A673 (cell line): ENCODE measurements around the gene TPM4. TPM values are rescaled to one million over a fixed set of nuclear protein-coding genes. Genes with fewer than 3 reads are reported as not detected.

Source experiments
- BruUV-seq: library from RNA; stranded (reverse); fragments of 400-500 nt; replicated peaks from 2 replicates; lab custom pipeline; 2021; lab: Mats Ljungman, UMichigan
- CTCF ChIA-PET: fragments of 300-600 bp; sonication (Branson Sonifier 250); formaldehyde crosslinking; loops from one replicate; lab custom pipeline; 2022; ENCODE audit warnings: antibody characterized with exemption; lab: Charles Lee
- POLR2A ChIA-PET: fragments of 300-600 bp; sonication (Branson Sonifier 250); formaldehyde crosslinking; loops from one replicate; lab custom pipeline; 2022; ENCODE audit warnings: antibody characterized with exemption; ENCODE audit not compliant: low non-redundant PET; lab: Charles Lee
- DNase-seq: peaks from one replicate; pipeline ENCODE4 v3.0.0-alpha.2; 2015; ENCODE audit warnings: low spot score
- H3K27ac ChIP-seq: fragments of 200-600 bp; sonication (generic); 2 replicates; pipeline ENCODE4 v1.5.1; 2016; ENCODE audit warnings: mixed run types, low read depth, mild to moderate bottlenecking, mixed read lengths, antibody characterized with exemption, low read length; ENCODE audit not compliant: poor library complexity, severe bottlenecking
- H3K27me3 ChIP-seq: fragments of 200-600 bp; sonication (generic); replicated peaks from 2 replicates; pipeline ENCODE4 v1.6.1; 2017; ENCODE audit warnings: mixed run types, low read depth, mild to moderate bottlenecking, mixed read lengths, antibody characterized with exemption, low read length; ENCODE audit not compliant: insufficient read depth, poor library complexity
- H3K36me3 ChIP-seq: fragments of 200-600 bp; sonication (generic); 2 replicates; pipeline ENCODE4 v1.6.1; 2016; ENCODE audit warnings: mixed run types, mild to moderate bottlenecking, mixed read lengths, antibody characterized with exemption, low read length; ENCODE audit not compliant: insufficient read depth, poor library complexity, severe bottlenecking
- H3K4me1 ChIP-seq: fragments of 200-600 bp; sonication (generic); 2 replicates; pipeline ENCODE4 v1.6.1; 2017; ENCODE audit warnings: mixed run types, mild to moderate bottlenecking, mixed read lengths, antibody characterized with exemption, low read length; ENCODE audit not compliant: insufficient read depth, poor library complexity, severe bottlenecking
- H3K4me3 ChIP-seq: fragments of 200-600 bp; sonication (generic); 2 replicates; pipeline ENCODE4 v1.5.1; 2016; ENCODE audit warnings: low read depth, mixed run types, mild to moderate bottlenecking, mixed read lengths, low read length; ENCODE audit not compliant: poor library complexity, severe bottlenecking
- H3K9me3 ChIP-seq: fragments of 200-600 bp; sonication (generic); 2 replicates; pipeline ENCODE4 v1.6.1; 2016; ENCODE audit warnings: mixed run types, low read depth, mild to moderate bottlenecking, mixed read lengths, antibody characterized with exemption, low read length; ENCODE audit not compliant: poor library complexity, severe bottlenecking
- CTCF ChIP-seq: fragments of 300-800, 200-600 bp; sonication (generic); conservative IDR thresholded peaks from 2 replicates; pipeline ENCODE4 v1.5.1; 2017; ENCODE audit warnings: low read depth, mild to moderate bottlenecking, antibody characterized with exemption, low read length, moderate library complexity, mixed read lengths
- EZH2 ChIP-seq: fragments of 200-600 bp; sonication (generic); IDR thresholded peaks from 2 replicates; pipeline ENCODE4 v1.6.1; 2017; ENCODE audit warnings: borderline replicate concordance, low read depth, mild to moderate bottlenecking, mixed read lengths, antibody characterized with exemption, low read length; ENCODE audit not compliant: poor library complexity, severe bottlenecking
- intact Hi-C: fragments of 100-400 bp; cut with micrococcal nuclease; formaldehyde crosslinking; loops from one replicate; pipeline ENCODE4 v1.10.0; 2022; ENCODE audit not compliant: unreplicated experiment
- total RNA-seq: library from RNA; stranded (reverse); gene quantifications from 2 replicates; pipeline ENCODE4 v1.2.3, GENCODE V29; 2021

TPM4 gene
- total RNA-seq, 1 experiment from 2014 or later, result 476 TPM

GRCh38 chr19:16030964-16031871 is 45.1 kb upstream of the TPM4 start:
- TF ChIP-seq CTCF, result no peak
- no peak for TF ChIP-seq EZH2
- ChIA-PET CTCF (no interaction called here), POLR2A (no interaction called here)
- no TSS peak for BruUV-seq
- Histone ChIP-seq H3K27me3 (peaks cover 9% of the 10 kb centered on the region), H3K4me3 (no peak overlapping the region), H3K4me1 (no peaks in the 10 kb centered on the region), H3K9me3 (no peaks in the 10 kb centered on the region), H3K27ac (no peak overlapping the region), H3K36me3 (no peaks in the 10 kb centered on the region)
- intact Hi-C loops, result no loop called here
- DNase-seq, result no peak

- ChIA-PET CTCF (no interaction called here), POLR2A (no interaction called here)
- Histone ChIP-seq H3K36me3 (no peaks in the 10 kb centered on the region), H3K4me3 (no peak overlapping the region), H3K4me1 (no peaks in the 10 kb centered on the region), H3K27me3 (peaks cover 8% of the 10 kb centered on the region), H3K27ac (no peak overlapping the region), H3K9me3 (no peaks in the 10 kb centered on the region)
- no peak for DNase-seq
- intact Hi-C loops, result no loop called here
- TF ChIP-seq CTCF, result no peak
- no peak for TF ChIP-seq EZH2
- no TSS peak for BruUV-seq
These were observed 44.5 kb upstream of the TPM4 start for GRCh38 chr19:16031872-16032200.

DNA sequence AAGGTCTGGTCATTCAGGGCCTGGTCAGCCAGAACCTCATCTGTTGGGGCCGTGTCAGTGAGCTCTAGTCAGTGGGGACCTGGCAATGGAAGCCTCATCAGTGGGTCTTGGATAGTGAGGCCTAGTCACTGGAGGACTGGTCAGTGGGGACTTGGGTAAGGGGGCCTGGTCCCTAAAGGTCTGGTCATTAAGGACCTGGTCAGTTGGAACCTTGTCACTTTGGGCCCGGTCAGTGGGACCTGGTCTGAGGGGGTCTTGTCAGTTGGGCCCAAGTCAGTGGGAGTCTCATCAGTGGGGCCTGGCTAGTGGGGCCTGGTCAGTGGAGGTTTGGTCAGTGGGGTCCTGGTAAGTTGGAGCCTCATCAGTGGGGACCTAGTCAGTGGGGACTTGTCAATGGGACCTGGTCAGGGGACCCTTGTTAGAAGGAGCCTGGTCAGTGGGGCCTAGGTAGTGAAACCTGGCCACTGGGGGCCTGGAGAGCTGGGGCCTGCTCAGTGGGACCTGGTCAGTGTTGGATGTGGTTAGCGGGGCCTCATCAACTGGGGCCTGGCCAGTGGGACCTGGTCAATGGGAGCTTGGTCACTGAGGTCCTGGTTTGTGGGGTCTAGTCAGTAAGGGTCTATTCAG is 43.7 kb upstream of the TPM4 start:
- CTCF ChIA-PET, result no interaction called here

More for the DNA sequence above, 43.7 kb upstream of the TPM4 start:
- H3K4me3 ChIP-seq, result no peak overlapping the region
- no peak for DNase-seq
- H3K27me3 ChIP-seq, result no peaks in the 10 kb centered on the region
- H3K9me3 ChIP-seq, result no peaks in the 10 kb centered on the region
- TF ChIP-seq CTCF (no peak), EZH2 (no peak)
- H3K27ac ChIP-seq, result no peak overlapping the region
- BruUV-seq, result no TSS peak
- no peaks in the 10 kb centered on the region for H3K4me1 ChIP-seq
- no peaks in the 10 kb centered on the region for H3K36me3 ChIP-seq
- POLR2A ChIA-PET, result no interaction called here
- intact Hi-C loops, result no loop called here
